ENCODE measurements around the gene SLC6A19. TPM values are rescaled to one million over a fixed set of nuclear protein-coding genes. Genes with fewer than 3 reads are reported as not detected.

The SLC6A19 gene
- total and polyA plus RNA-seq, 9 of the 15 experiments (the other 6 are each of a cell fraction or from before 2014, with no cell fraction given), result 0.03 to 1.6 (median 0.59) TPM

DNA sequence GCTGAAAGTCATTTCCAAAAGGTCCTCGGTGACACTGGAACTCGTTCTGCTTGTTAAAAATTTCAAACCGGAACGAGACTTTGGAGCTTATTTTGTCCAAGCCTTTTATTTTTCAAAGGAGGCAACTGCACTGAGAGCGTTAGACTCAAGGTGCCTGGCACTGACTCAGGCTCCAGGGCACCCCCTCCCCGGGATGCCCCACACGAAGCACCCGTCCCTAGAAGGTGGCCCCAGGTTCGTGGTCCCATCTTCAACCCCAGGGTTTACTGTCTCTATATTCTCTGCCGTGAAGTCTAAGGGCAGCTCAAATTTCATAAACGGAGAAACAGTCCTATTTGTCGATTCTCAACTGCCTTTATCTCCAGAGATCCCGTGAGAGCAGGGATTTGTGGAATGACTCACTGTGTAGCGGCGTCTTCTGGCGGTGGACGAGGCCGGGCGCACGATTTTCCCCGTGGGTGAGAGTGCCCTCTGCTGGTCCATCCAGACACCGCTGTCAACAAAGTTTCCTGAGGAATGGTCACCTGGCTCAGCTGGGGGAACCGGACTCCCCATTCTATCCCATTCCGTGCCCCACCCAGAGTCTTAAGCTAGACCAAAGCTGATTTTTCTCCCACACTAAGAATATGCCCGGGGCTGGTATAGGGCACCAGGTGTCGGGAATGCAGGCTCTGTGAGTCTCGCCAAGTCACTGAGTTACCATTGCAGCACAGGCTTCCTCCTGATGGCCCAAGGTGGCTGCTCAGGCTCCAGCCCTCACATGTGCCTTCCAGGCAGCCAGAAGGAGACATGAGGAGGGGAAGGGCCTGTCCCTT lies 27.1 kb upstream of the SLC6A19 start (continued):
- TF ChIP-seq, protein P1, sequence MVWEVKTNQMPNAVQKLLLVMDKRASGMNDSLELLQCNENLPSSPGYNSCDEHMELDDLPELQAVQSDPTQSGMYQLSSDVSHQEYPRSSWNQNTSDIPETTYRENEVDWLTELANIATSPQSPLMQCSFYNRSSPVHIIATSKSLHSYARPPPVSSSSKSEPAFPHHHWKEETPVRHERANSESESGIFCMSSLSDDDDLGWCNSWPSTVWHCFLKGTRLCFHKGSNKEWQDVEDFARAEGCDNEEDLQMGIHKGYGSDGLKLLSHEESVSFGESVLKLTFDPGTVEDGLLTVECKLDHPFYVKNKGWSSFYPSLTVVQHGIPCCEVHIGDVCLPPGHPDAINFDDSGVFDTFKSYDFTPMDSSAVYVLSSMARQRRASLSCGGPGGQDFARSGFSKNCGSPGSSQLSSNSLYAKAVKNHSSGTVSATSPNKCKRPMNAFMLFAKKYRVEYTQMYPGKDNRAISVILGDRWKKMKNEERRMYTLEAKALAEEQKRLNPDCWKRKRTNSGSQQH (CRISPR knock-in tag; IDR thresholded peaks at IDR 0.05), result no peak
- no peak for TF ChIP-seq BACH1 (tag; IDR thresholded peaks at IDR 0.05)
- TF ChIP-seq RBM17 (IDR thresholded peaks at IDR 0.05; ENCODE audit: borderline replicate concordance, low read depth, low read length), result no peak
- TF ChIP-seq ZNF124 (CRISPR knock-in tag; IDR thresholded peaks at IDR 0.05), result no peak
- no peak for TF ChIP-seq BRF2 (IDR thresholded peaks at IDR 0.05; ENCODE audit: borderline replicate concordance, insufficient read depth, insufficient read length)
- no peak for TF ChIP-seq FOXJ3 (CRISPR knock-in tag; IDR thresholded peaks at IDR 0.05)
- TF ChIP-seq, protein P2, sequence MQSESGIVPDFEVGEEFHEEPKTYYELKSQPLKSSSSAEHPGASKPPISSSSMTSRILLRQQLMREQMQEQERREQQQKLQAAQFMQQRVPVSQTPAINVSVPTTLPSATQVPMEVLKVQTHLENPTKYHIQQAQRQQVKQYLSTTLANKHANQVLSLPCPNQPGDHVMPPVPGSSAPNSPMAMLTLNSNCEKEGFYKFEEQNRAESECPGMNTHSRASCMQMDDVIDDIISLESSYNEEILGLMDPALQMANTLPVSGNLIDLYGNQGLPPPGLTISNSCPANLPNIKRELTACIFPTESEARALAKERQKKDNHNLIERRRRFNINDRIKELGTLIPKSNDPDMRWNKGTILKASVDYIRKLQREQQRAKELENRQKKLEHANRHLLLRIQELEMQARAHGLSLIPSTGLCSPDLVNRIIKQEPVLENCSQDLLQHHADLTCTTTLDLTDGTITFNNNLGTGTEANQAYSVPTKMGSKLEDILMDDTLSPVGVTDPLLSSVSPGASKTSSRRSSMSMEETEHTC (IDR thresholded peaks at IDR 0.05), result 0 out of 2 replicates have a peak, but pooled peaks have one; percentile 59
- TF ChIP-seq, protein P3, sequence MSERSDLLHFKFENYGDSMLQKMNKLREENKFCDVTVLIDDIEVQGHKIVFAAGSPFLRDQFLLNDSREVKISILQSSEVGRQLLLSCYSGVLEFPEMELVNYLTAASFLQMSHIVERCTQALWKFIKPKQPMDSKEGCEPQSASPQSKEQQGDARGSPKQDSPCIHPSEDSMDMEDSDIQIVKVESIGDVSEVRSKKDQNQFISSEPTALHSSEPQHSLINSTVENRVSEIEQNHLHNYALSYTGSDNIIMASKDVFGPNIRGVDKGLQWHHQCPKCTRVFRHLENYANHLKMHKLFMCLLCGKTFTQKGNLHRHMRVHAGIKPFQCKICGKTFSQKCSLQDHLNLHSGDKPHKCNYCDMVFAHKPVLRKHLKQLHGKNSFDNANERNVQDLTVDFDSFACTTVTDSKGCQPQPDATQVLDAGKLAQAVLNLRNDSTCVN (CRISPR knock-in tag; IDR thresholded peaks at IDR 0.05), result no peak
- TF ChIP-seq TOE1 (IDR thresholded peaks at IDR 0.05; ENCODE audit: borderline replicate concordance), result no peak
- no peak for TF ChIP-seq TOE1 (CRISPR knock-in tag; IDR thresholded peaks at IDR 0.05; ENCODE audit: borderline replicate concordance, low read depth)
- no peak for TF ChIP-seq IRF2 (CRISPR knock-in tag; IDR thresholded peaks at IDR 0.05)
- TF ChIP-seq, protein P4, sequence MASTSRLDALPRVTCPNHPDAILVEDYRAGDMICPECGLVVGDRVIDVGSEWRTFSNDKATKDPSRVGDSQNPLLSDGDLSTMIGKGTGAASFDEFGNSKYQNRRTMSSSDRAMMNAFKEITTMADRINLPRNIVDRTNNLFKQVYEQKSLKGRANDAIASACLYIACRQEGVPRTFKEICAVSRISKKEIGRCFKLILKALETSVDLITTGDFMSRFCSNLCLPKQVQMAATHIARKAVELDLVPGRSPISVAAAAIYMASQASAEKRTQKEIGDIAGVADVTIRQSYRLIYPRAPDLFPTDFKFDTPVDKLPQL (IDR thresholded peaks at IDR 0.05; ENCODE audit: extremely low read depth, insufficient read length), result no peak
- no peak for TF ChIP-seq NFYB (IDR thresholded peaks at IDR 0.05; ENCODE audit: extremely low read depth, insufficient read length)
- no peak for TF ChIP-seq ESRRB (CRISPR knock-in tag; IDR thresholded peaks at IDR 0.05; ENCODE audit: borderline replicate concordance)
- TF ChIP-seq SRSF9 (IDR thresholded peaks at IDR 0.05; ENCODE audit: borderline replicate concordance, low read depth, low read length), result no peak
- no peak for TF ChIP-seq PHTF2 (CRISPR knock-in tag; IDR thresholded peaks at IDR 0.05)
- TF ChIP-seq ZNF347 (CRISPR knock-in tag; IDR thresholded peaks at IDR 0.05; ENCODE audit: low read depth), result no peak
- no peak for TF ChIP-seq TBP (optimal IDR thresholded peaks at IDR 0.05; ENCODE audit: low read depth, low read length)
- TF ChIP-seq, protein P5, sequence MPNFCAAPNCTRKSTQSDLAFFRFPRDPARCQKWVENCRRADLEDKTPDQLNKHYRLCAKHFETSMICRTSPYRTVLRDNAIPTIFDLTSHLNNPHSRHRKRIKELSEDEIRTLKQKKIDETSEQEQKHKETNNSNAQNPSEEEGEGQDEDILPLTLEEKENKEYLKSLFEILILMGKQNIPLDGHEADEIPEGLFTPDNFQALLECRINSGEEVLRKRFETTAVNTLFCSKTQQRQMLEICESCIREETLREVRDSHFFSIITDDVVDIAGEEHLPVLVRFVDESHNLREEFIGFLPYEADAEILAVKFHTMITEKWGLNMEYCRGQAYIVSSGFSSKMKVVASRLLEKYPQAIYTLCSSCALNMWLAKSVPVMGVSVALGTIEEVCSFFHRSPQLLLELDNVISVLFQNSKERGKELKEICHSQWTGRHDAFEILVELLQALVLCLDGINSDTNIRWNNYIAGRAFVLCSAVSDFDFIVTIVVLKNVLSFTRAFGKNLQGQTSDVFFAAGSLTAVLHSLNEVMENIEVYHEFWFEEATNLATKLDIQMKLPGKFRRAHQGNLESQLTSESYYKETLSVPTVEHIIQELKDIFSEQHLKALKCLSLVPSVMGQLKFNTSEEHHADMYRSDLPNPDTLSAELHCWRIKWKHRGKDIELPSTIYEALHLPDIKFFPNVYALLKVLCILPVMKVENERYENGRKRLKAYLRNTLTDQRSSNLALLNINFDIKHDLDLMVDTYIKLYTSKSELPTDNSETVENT (CRISPR knock-in tag; IDR thresholded peaks at IDR 0.05), result no peak

All from K562 (cell line).